CD4-positive, alpha-beta T cell treated with Interleukin-17A for 4 hours (primary cell): ENCODE measurements around the gene KCTD7.
"Not testable (repeated sequence)": the region's sequence is repeated elsewhere in the genome, so short reads cannot be mapped to it uniquely, and the experiment has no call there.

ENCODE experiments used
- DNase-seq: peaks from one replicate; pipeline ENCODE4 v3.0.0-alpha.2; 2020; ENCODE audit warnings: mixed read lengths

The KCTD7 gene

GRCh38 chr7:66654275-66655112 lies 25.8 kb downstream of the KCTD7 start:
- peak; percentile 97 for DNase-seq

- DNase-seq, result not testable (repeated sequence)
These were observed 26.6 kb downstream of the KCTD7 start for GRCh38 chr7:66655113-66655806.

- not testable (repeated sequence) for DNase-seq
These were observed 27.3 kb downstream of the KCTD7 start for GRCh38 chr7:66655826-66656485.

GRCh38 chr7:66657798-66658197 lies 29.1 kb downstream of the KCTD7 start:
- no peak for DNase-seq

GRCh38 chr7:66662646-66663264 lies 34.1 kb downstream of the KCTD7 start:
- no peak for DNase-seq

- no peak for DNase-seq
These were observed 36.1 kb downstream of the KCTD7 start for GRCh38 chr7:66664590-66665293.

- DNase-seq, result no peak
These were observed 37.8 kb downstream of the KCTD7 start for GRCh38 chr7:66666313-66666952.

GRCh38 chr7:66667023-66667728 lies 38.5 kb downstream of the KCTD7 start:
- DNase-seq, result no peak

GRCh38 chr7:66668112-66668511 lies 39.4 kb downstream of the KCTD7 start:
- DNase-seq, result no peak

- no peak for DNase-seq
These were observed 40.0 kb downstream of the KCTD7 start for GRCh38 chr7:66668677-66669076.

- no peak for DNase-seq
These were observed 40.4 kb downstream of the KCTD7 start for GRCh38 chr7:66669088-66669487.

- no peak for DNase-seq
These were observed 40.8 kb downstream of the KCTD7 start for GRCh38 chr7:66669496-66669895.

- DNase-seq, result no peak
These were observed 42.4 kb downstream of the KCTD7 start for GRCh38 chr7:66671034-66671433.

- not testable (repeated sequence) for DNase-seq
These were observed 42.8 kb downstream of the KCTD7 start for GRCh38 chr7:66671486-66671885.

GRCh38 chr7:66672432-66673123 lies 43.9 kb downstream of the KCTD7 start:
- not testable (repeated sequence) for DNase-seq

- DNase-seq, result not testable (repeated sequence)
These were observed 44.5 kb downstream of the KCTD7 start for GRCh38 chr7:66673124-66673640.

- DNase-seq, result no peak
These were observed 51.1 kb downstream of the KCTD7 start for GRCh38 chr7:66679633-66680244.

- DNase-seq, result peak; percentile 98
These were observed 53.0 kb downstream of the KCTD7 start for GRCh38 chr7:66681491-66682349.
